SIG-M5 (cell line): ENCODE measurements around the gene ACTR3C.
A peak's percentile ranks its signal among the peaks of the same experiment; 100 is the strongest.

Source experiments
- DNase-seq: peaks from one replicate; lab custom pipeline; 2025; lab: John Stamatoyannopoulos, UW

ACTR3C gene

GRCh38 chr7:150322833-150323681, at the start of gene ACTR3C, which contains the start of gene LRRC61:
ACTR3C (minus strand) TSS chr7:150323545; CDS start chr7:150295296, 28,249 bp downstream.
LRRC61 (plus strand) TSS chr7:150323355; CDS start chr7:150336862, 13,507 bp downstream.
- DNase-seq = no peak

- DNase-seq = no peak
These were observed 49.1 kb upstream of the ACTR3C start for GRCh38 chr7:150372271-150373048.

- DNase-seq = no peak
These were observed 48.6 kb upstream of the ACTR3C start for GRCh38 chr7:150371996-150372270.

GRCh38 chr7:150371131-150371995, 48.0 kb upstream of the ACTR3C start:
- DNase-seq = no peak

GRCh38 chr7:150370612-150371071, 47.3 kb upstream of the ACTR3C start:
- no peak for DNase-seq

- no peak for DNase-seq
These were observed 46.6 kb upstream of the ACTR3C start for GRCh38 chr7:150369748-150370501.

GRCh38 chr7:150368884-150369747, 45.8 kb upstream of the ACTR3C start:
- DNase-seq = no peak

- no peak for DNase-seq
These were observed 44.9 kb upstream of the ACTR3C start, which contains the start of gene REPIN1 for GRCh38 chr7:150368096-150368883. REPIN1 (plus strand) TSS chr7:150368822; CDS start chr7:150369712, 890 bp downstream.

GRCh38 chr7:150367677-150368095, 44.3 kb upstream of the ACTR3C start:
- DNase-seq = no peak

GRCh38 chr7:150365673-150366398, 42.5 kb upstream of the ACTR3C start:
- peak; percentile 84 for DNase-seq

GRCh38 chr7:150365194-150365593, 41.8 kb upstream of the ACTR3C start:
- no peak for DNase-seq

GRCh38 chr7:150363872-150364271, 40.5 kb upstream of the ACTR3C start:
- peak; percentile 81 for DNase-seq

- no peak for DNase-seq
These were observed 40.0 kb upstream of the ACTR3C start for GRCh38 chr7:150363370-150363769.

GRCh38 chr7:150361807-150362621, 38.7 kb upstream of the ACTR3C start:
- DNase-seq = no peak

GRCh38 chr7:150361402-150361801, 38.1 kb upstream of the ACTR3C start:
- no peak for DNase-seq

- DNase-seq = no peak
These were observed 37.2 kb upstream of the ACTR3C start for GRCh38 chr7:150360363-150361058.
